ENCODE results near the gene TM4SF1.

DNA sequence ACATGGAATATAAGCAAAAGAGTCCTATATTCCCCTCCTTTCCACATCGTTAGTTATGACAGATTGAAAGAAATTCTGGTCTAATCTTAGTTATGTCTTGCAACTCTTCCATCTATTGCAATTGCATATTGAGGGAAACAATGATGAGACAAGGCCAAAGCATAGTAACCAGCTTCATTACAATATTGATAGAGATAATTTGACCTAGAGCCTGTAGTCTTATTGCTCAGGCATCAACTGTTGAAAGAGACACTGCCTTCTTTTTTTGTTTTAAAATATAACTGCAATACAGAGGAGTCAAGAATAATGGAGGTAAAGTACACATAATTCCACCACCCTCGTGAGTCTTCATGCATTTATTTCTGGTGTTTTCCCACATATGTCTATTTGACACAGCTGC is 46.1 kb downstream of the TM4SF1 start:
- TF ChIP-seq, protein P1, sequence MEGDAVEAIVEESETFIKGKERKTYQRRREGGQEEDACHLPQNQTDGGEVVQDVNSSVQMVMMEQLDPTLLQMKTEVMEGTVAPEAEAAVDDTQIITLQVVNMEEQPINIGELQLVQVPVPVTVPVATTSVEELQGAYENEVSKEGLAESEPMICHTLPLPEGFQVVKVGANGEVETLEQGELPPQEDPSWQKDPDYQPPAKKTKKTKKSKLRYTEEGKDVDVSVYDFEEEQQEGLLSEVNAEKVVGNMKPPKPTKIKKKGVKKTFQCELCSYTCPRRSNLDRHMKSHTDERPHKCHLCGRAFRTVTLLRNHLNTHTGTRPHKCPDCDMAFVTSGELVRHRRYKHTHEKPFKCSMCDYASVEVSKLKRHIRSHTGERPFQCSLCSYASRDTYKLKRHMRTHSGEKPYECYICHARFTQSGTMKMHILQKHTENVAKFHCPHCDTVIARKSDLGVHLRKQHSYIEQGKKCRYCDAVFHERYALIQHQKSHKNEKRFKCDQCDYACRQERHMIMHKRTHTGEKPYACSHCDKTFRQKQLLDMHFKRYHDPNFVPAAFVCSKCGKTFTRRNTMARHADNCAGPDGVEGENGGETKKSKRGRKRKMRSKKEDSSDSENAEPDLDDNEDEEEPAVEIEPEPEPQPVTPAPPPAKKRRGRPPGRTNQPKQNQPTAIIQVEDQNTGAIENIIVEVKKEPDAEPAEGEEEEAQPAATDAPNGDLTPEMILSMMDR (IDR thresholded peaks at IDR 0.05 in 8 of 11, conservative IDR thresholded peaks at IDR 0.05 in 3 of 11): no peak
- TF ChIP-seq POLR2AphosphoS5 (IDR thresholded peaks at IDR 0.05): no peak

All from spleen (tissue), 7 donors.